ENCODE measurements around the gene KNDC1. TPM values are rescaled to one million over a fixed set of nuclear protein-coding genes. Genes with fewer than 3 reads are reported as not detected.

KNDC1 gene
- total RNA-seq, 2 donors from 2014 or later, result 6.5 to 9.6 TPM

DNA sequence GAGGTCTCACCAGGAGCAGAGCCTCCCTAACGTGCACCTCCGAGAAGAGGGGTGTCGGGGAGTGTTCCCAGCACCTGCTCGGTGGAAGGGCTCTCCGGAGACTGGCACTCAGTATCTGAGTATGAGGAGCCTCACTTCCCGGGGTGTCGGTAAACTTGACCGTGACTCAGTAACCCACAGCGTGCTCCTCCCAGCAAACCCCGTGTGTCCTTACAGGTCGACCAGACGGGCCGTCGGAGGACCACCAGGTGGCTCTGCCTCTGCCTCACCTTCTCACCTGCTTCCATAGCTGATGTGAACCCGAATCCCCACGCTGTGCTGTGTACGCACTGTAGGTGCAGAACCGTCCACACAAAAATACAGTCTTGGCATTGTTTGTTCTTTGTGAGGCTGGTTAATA lies 29.0 kb upstream of the KNDC1 start:
- Mint-ChIP-seq H3K4me3 (no peak overlapping the region), H3K9me3 (no peaks in the 10 kb centered on the region), H3K27ac (no peak overlapping the region), H3K36me3 (ENCODE audit: low read depth) (no peaks in the 10 kb centered on the region), H3K4me1 (no peaks in the 10 kb centered on the region), H3K27me3 (ENCODE audit: insufficient read depth) (no peaks in the 10 kb centered on the region)
- Histone ChIP-seq H3K9me3 (ENCODE audit: control insufficient read depth, low read length) (no peaks in the 10 kb centered on the region), H3K4me1 (ENCODE audit: control insufficient read depth, insufficient read depth, low read length) (no peaks in the 10 kb centered on the region), H3K9ac (ENCODE audit: extremely low read depth, low read length, poor library complexity, severe bottlenecking) (no peak overlapping the region), H3K27ac (ENCODE audit: low read depth, low read length) (no peak overlapping the region), H3K4me3 (ENCODE audit: low read length) (no peak overlapping the region), H3K27me3 (ENCODE audit: control insufficient read depth, insufficient read depth, low read length, poor library complexity, severe bottlenecking) (no peaks in the 10 kb centered on the region), H3K36me3 (ENCODE audit: control insufficient read depth, insufficient read depth, low read length) (no peaks in the 10 kb centered on the region)
- DNase-seq, result peak; percentile 67
- 80 to 84% methylated on average over 12 to 18 of the region's 18 CpGs for WGBS, 2 experiments (ENCODE audit: insufficient coverage in 1 of 2, insufficient read length in 1 of 2)
- TF ChIP-seq CTCF (conservative IDR thresholded peaks at IDR 0.05), result no peak

- Histone ChIP-seq H3K27me3 (ENCODE audit: control insufficient read depth, insufficient read depth, low read length, poor library complexity, severe bottlenecking) (no peaks in the 10 kb centered on the region), H3K36me3 (ENCODE audit: control insufficient read depth, insufficient read depth, low read length) (no peaks in the 10 kb centered on the region), H3K4me3 (ENCODE audit: low read length) (no peak overlapping the region), H3K9ac (ENCODE audit: extremely low read depth, low read length, poor library complexity, severe bottlenecking) (no peak overlapping the region), H3K9me3 (ENCODE audit: control insufficient read depth, low read length) (no peaks in the 10 kb centered on the region), H3K27ac (ENCODE audit: low read depth, low read length) (no peak overlapping the region), H3K4me1 (ENCODE audit: control insufficient read depth, insufficient read depth, low read length) (no peaks in the 10 kb centered on the region)
- peak; percentile 44 for DNase-seq
- Mint-ChIP-seq H3K4me3 (no peak overlapping the region), H3K27me3 (ENCODE audit: insufficient read depth) (no peaks in the 10 kb centered on the region), H3K36me3 (ENCODE audit: low read depth) (no peaks in the 10 kb centered on the region), H3K9me3 (no peaks in the 10 kb centered on the region), H3K27ac (no peak overlapping the region), H3K4me1 (no peaks in the 10 kb centered on the region)
- WGBS, 2 experiments (ENCODE audit: insufficient coverage in 1 of 2, insufficient read length in 1 of 2), result 92% methylated on average over 35 to 41 of the region's 41 CpGs
- no peak for TF ChIP-seq CTCF (conservative IDR thresholded peaks at IDR 0.05)
Observed at GRCh38 chr10:133131734-133132472, 28.1 kb upstream of the KNDC1 start.

GRCh38 chr10:133132473-133133291 lies 27.3 kb upstream of the KNDC1 start:
- no peaks in the 10 kb centered on the region for H3K27me3 ChIP-seq (ENCODE audit: control insufficient read depth, insufficient read depth, low read length, poor library complexity, severe bottlenecking)
- H3K9me3 Mint-ChIP-seq, result no peaks in the 10 kb centered on the region
- no peaks in the 10 kb centered on the region for H3K27me3 Mint-ChIP-seq (ENCODE audit: insufficient read depth)
- H3K4me3 ChIP-seq (ENCODE audit: low read length), result no peak overlapping the region
- DNase-seq, result peak; percentile 44
- no peaks in the 10 kb centered on the region for H3K9me3 ChIP-seq (ENCODE audit: control insufficient read depth, low read length)
- H3K36me3 ChIP-seq (ENCODE audit: control insufficient read depth, insufficient read depth, low read length), result no peaks in the 10 kb centered on the region
- no peak overlapping the region for H3K4me3 Mint-ChIP-seq
- peak overlapping the region; percentile 36 for H3K27ac ChIP-seq (ENCODE audit: low read depth, low read length)
- no peaks in the 10 kb centered on the region for H3K4me1 ChIP-seq (ENCODE audit: control insufficient read depth, insufficient read depth, low read length)
- H3K36me3 Mint-ChIP-seq (ENCODE audit: low read depth), result no peaks in the 10 kb centered on the region
- TF ChIP-seq CTCF (conservative IDR thresholded peaks at IDR 0.05), result no peak
- no peaks in the 10 kb centered on the region for H3K4me1 Mint-ChIP-seq
- no peak overlapping the region for H3K27ac Mint-ChIP-seq
- WGBS, 2 experiments (ENCODE audit: insufficient coverage in 1 of 2, insufficient read length in 1 of 2), result 92 to 93% methylated on average over 20 to 26 of the region's 26 CpGs
- no peak overlapping the region for H3K9ac ChIP-seq (ENCODE audit: extremely low read depth, low read length, poor library complexity, severe bottlenecking)
